Esophagus (tissue), 2 donors: Measurements from ENCODE around the gene PRSS57. TPM values are rescaled to one million over a fixed set of nuclear protein-coding genes. Genes with fewer than 3 reads are reported as not detected.

ENCODE experiments used
- H3K27ac ChIP-seq, 2 donors: one replicate each; pipeline ENCODE4 v1.5.1; 2013; ENCODE audit warnings: low read depth in 2 of 2, mild to moderate bottlenecking in 2 of 2, inconsistent platforms in 1 of 2, low read length in 1 of 2, moderate library complexity in 1 of 2
- H3K27me3 ChIP-seq, 2 donors: one replicate each; pipeline ENCODE4 v1.6.1; 2013; ENCODE audit warnings: low read length in 2 of 2, control low read depth in 1 of 2, mild to moderate bottlenecking in 1 of 2; ENCODE audit not compliant: insufficient read depth in 2 of 2, control insufficient read depth in 1 of 2
- H3K36me3 ChIP-seq, 2 donors: one replicate each; pipeline ENCODE4 v1.6.1; 2013; ENCODE audit warnings: low read length in 1 of 2; ENCODE audit not compliant: control insufficient read depth in 2 of 2, insufficient read depth in 2 of 2
- H3K4me1 ChIP-seq, 2 donors: one replicate each; pipeline ENCODE4 v1.6.1; 2013; ENCODE audit warnings: low read length in 1 of 2; ENCODE audit not compliant: control insufficient read depth in 2 of 2, insufficient read depth in 2 of 2
- H3K4me3 ChIP-seq, 2 donors: one replicate each; pipeline ENCODE4 v1.5.1; 2013; ENCODE audit warnings: low read length in 2 of 2, mild to moderate bottlenecking in 2 of 2, low read depth in 1 of 2, moderate library complexity in 1 of 2
- H3K9me3 ChIP-seq, 2 donors: one replicate each; pipeline ENCODE4 v1.6.1; 2013; ENCODE audit warnings: mild to moderate bottlenecking in 2 of 2, low read depth in 1 of 2, low read length in 1 of 2, moderate library complexity in 1 of 2; ENCODE audit not compliant: control insufficient read depth in 2 of 2, insufficient read depth in 1 of 2
- WGBS, 2 donors: extraction: QIAGEN DNeasy Blood & Tissue Kit; methylation state at CpG; one replicate each; pipeline ENCODE4 v1.1.7; 2013; 5-methylcytosine and 5-hydroxymethylcytosine counted together
- polyA plus RNA-seq, 2 donors: library from polyadenylated mRNA; stranded (reverse); fragments of 200-250 nt; gene quantifications; one replicate each; pipeline ENCODE4 v1.2.3, GENCODE V29; 2013
- donor health status: healthy with polysubstance abuse.
- donor health status: Bipolar disorder and iron deficiency.

PRSS57 gene
- polyA plus RNA-seq, 2 donors: not detected

DNA sequence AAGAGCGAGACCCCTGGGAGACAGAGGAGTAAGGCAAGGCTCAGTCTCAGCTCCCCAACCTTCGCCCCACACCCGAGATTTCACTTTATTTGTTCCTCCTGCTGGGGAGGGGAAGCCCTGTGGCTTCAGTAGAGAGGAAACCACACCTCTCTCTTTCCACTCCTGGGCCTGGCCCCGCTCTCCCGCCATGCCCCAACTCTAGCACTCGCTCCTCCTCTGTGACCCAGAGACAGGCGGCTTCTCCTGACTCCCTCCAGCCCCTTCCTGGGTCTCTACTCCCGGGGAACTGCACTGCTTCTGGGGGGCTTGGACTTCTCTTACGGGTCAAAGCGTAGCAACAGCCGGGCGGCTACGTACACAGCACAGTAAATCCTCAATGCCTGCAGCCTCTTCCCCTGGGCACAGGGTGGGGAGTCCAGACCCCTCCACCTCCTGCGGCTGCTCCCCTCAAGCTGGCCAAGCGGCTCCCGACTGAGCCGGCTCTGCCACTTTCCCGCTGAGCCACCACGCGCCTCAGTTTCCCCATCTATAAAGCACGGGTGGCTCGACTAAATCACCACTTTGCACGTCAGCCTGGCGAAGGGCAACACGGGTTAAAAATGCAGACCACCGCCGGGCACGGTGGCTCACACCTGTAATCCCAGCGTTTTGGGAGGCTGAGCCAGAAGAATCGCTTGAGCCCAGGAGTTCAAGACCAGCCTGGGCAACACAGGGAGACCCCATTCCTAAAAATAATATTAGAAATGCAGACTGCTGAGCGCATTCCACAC lies 33.6 kb downstream of the PRSS57 start:
- Histone ChIP-seq H3K36me3 (peaks cover 0 to 11% of the 10 kb centered on the region in 2 donors), H3K4me3 (peak overlapping the region; percentile 98), H3K4me1 (peaks cover 25 to 49% of the 10 kb centered on the region in 2 donors), H3K9me3 (no peaks in the 10 kb centered on the region), H3K27me3 (no peaks in the 10 kb centered on the region), H3K27ac (peak overlapping the region; percentile 85 to 97)
- WGBS, 2 donors: 8 to 10% methylated on average over 31 of the region's 31 CpGs

DNA sequence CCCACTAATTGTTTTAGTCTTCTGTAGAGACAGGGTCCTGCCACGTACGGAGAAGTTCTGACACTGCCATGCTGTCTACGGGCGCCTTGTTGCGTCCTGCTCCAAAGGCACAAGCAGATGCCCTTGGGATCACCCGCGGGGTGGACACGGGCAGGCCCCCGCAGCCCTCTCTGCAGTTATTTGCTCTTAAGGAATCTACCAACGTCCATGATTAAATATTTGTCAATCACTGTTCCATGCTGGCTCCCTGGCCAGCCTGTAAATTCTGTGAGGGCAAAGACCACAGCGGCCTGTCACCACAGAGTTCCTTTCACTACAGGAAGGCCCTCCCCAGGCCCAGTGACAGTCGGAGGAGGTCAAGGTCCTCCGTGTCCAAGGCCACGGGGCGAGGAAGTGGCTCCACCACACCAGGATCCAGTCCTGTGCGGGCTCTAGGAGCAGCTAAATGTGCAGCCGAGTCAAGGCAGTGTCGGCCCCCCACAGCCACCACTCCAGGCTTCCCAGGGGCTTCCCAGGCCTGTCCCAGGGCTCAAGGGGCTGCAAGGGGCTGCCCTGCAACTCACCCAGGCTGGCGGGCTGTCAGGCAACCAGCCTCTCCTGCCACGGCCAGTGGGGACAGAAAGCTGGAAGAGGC lies 34.3 kb downstream of the PRSS57 start:
- Histone ChIP-seq H3K9me3 (no peaks in the 10 kb centered on the region), H3K4me3 (peak overlapping the region; percentile 98), H3K27ac (peak overlapping the region; percentile 85 to 97), H3K4me1 (peaks cover 25 to 49% of the 10 kb centered on the region in 2 donors), H3K36me3 (peaks cover 0 to 11% of the 10 kb centered on the region in 2 donors), H3K27me3 (no peaks in the 10 kb centered on the region)
- WGBS, 2 donors: 21 to 22% methylated on average over 20 of the region's 20 CpGs

DNA sequence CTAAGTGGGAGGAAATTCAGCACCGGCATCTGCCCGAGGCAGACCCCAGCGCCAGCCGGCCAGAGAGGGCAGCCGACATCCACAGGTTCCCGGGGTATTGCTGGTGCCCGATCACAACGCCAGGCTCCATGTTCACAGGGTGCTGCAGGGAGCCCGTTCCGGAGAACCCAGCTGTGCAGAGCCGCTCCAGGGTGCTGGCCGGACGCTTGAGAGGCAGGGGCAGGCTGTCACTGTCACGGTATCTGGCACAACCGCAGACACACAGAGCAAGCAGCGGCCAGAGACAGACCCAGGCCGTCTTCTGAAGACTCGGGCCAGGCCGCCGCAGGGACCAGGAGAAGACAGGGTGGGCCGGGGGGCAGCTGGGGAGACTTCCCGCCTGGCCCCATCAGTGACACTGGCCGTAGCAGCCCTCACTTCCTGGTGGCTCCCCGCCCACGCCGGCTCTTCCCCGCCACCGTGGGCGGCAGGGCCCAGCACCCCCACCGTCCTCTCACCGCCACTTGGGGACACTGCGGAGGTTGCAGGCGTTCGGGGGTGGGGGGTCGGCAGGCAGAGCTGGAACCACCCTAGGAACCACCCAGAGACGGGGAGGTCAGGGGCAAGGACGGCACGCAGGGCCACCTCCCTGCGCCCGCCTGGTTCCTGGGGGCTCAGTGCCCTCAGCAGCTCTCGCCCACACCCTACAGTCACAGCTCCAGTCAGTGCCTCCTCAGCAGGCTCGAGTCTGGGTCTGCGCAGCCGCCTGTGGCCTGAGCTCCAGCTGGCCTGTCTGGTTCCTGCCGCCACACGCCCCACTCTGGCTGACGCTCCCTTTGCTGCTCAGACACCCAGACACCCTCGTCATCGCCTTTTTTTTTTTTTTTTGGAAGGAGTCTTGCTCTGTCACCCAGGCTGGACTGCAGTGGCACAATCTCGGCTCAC lies 36.1 kb downstream of the PRSS57 start:
- Histone ChIP-seq H3K4me1 (peaks cover 25 to 49% of the 10 kb centered on the region in 2 donors), H3K9me3 (no peaks in the 10 kb centered on the region), H3K27me3 (no peaks in the 10 kb centered on the region), H3K4me3 (peak overlapping the region; percentile 24 to 28), H3K27ac (peak overlapping the region; percentile 85 to 97), H3K36me3 (peaks cover 0 to 11% of the 10 kb centered on the region in 2 donors)
- 50 to 53% methylated on average over 49 to 50 of the region's 50 CpGs for WGBS, 2 donors

DNA sequence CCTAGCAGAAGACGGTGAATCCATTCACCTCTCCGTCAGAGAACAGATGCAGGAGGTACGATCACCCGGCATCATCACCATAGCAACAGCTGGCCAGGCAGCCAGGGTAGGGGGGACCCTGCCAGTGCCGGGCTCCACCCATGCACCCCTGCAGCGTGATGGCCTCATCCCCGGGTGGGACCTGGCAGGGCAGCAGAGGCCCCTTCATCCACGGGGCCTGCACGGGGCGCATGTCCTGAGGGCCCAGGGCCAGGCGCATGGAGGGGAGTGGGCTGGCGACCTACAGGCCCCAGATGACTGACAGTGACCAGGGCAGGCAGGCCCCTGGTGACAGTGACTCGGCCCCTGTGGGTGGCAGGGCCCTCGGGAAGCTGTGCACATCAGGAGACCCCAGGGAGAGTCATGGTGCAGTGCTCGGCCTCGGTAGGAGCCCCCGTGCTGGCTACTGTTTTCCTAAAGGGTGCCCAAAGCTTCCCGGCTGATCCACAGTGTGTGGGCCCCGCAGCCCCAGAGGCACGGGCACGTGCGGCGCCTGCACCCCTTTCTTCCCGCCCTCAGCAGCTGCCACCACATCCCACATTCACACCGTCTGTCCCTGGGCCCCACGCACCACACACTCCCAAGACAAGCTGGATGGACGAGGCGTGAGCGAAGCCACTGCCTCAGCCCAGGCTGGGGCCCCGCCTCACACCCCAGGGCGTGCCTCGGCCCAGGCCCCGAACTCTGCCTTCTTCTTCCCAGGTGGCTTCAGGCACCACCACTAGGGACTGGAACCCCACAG lies 37.0 kb downstream of the PRSS57 start:
- Histone ChIP-seq H3K36me3 (peaks cover 0 to 19% of the 10 kb centered on the region in 2 donors), H3K9me3 (no peaks in the 10 kb centered on the region), H3K27me3 (no peaks in the 10 kb centered on the region), H3K27ac (peak overlapping the region; percentile 85 to 96), H3K4me3 (peak overlapping the region in 1 of 2 donors; percentile 12), H3K4me1 (peaks cover 22 to 48% of the 10 kb centered on the region in 2 donors)
- WGBS, 2 donors: 65 to 72% methylated on average over 33 of the region's 33 CpGs

DNA sequence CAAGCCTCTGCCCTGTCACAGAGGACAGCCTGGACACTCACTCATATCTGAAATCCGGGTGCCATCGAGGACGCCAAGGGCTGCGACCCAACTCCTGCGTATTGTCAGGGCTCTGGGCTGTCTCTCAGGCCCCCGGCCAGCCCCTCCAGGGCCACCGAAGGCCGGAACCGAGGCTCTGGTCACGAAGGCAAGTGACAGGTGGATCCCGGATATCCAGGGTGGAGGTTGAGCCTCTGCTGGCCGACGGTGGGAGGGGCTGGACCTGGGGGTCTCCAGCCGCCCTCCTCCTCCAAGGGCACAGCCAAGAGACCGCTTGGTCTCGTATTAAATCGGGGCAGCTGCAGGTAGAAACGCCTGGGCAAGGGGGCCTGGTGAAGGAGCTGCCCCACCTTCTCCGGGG lies 37.6 kb downstream of the PRSS57 start:
- peaks cover 0 to 26% of the 10 kb centered on the region in 2 donors for H3K36me3 ChIP-seq
- no peak overlapping the region for H3K27ac ChIP-seq
- peaks cover 22 to 48% of the 10 kb centered on the region in 2 donors for H3K4me1 ChIP-seq
- H3K27me3 ChIP-seq: no peaks in the 10 kb centered on the region
- H3K9me3 ChIP-seq: no peaks in the 10 kb centered on the region
- no peak overlapping the region for H3K4me3 ChIP-seq
- WGBS, 2 donors: 84 to 85% methylated on average over 19 of the region's 19 CpGs

DNA sequence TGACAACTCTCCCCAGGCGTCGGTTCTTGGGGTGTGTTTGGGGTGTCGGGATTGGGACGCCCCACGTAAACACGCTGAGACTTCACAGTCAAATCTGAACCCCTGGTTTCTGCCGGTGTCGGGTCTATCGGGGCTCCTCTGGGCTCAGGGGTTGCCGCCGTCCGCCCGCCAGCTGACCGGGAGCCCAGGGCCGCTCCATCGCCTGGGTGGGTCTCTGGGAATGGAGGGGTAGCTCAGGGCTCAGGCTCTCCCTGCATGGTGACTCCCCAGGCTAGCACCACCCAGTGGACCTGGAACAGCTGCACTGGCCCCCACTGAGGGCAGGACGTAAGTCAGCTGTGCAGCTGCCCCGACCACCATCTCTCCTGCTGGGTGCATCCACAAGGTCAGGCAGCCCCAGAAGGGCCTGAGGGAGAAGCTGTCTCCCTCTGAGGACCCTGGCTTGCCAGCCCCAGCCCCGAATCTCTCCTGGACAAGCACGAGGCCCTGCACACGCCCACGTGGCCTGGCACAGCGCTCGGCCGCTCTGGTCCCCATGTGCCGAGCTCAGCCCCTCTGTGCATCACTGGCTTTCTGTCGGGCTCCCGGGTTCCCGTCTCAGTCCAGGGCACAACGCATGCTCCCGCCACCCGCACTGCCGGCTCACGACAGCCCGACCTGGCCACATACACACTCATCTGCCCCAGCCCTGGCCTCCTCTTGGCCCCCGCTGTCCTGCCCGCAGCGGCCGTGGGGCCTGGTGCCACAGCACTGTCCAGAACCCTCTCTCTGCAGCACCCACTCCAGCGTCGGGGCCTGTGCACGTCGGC lies 38.3 kb downstream of the PRSS57 start:
- H3K36me3 ChIP-seq: peaks cover 0 to 32% of the 10 kb centered on the region in 2 donors
- H3K27me3 ChIP-seq: no peaks in the 10 kb centered on the region
- 86 to 87% methylated on average over 41 to 43 of the region's 43 CpGs for WGBS, 2 donors
- H3K27ac ChIP-seq: no peak overlapping the region
- H3K4me3 ChIP-seq: no peak overlapping the region
- H3K9me3 ChIP-seq: no peaks in the 10 kb centered on the region
- H3K4me1 ChIP-seq: peaks cover 22 to 47% of the 10 kb centered on the region in 2 donors

DNA sequence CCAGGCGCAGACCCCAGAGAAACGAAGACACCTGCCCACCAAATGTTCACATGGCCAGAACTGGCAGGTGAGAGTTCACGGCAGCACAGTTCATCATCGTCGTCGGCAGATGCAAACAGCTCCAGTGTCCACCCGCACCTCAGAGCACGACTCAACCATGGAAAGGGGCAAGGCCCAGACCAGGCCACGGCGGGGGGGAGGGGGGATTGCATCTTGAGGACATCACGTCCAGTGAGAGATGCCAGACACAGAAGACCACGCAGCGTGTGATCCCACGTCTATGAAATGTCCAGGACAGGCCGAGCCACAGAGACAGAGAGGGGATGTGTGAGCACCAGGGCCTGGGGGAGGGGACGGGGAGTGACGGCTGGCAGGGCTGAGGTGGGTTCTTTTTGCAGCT lies 39.6 kb downstream of the PRSS57 start:
- Histone ChIP-seq H3K4me3 (no peak overlapping the region), H3K27ac (no peak overlapping the region), H3K4me1 (peaks cover 16 to 35% of the 10 kb centered on the region in 2 donors), H3K36me3 (peaks cover 0 to 45% of the 10 kb centered on the region in 2 donors), H3K27me3 (no peaks in the 10 kb centered on the region), H3K9me3 (no peaks in the 10 kb centered on the region)
- WGBS, 2 donors: 75 to 80% methylated on average over 17 of the region's 17 CpGs

DNA sequence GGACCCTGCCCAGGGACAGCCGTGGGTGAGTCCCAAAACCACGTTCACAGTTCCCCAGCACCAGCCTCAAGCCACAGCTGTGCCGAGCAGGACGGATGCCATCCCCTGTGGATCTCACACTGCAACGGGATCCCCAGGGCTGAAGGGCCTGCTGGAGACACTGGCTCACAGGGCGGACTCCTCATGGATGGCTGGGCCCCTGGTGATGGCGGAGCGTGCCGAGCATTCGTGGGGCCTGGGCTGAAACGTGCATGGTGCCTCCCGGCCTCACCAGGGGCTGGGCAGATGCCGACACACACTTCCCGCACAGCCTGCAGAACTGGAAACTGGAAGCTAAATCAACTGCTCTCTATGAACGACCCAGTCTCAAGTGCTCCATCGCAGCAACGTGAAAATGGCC lies 41.8 kb downstream of the PRSS57 start:
- 86 to 87% methylated on average over 17 of the region's 17 CpGs for WGBS, 2 donors
- peaks cover 7 to 59% of the 10 kb centered on the region in 2 donors for H3K36me3 ChIP-seq
- no peak overlapping the region for H3K27ac ChIP-seq
- peaks cover 6 to 13% of the 10 kb centered on the region in 2 donors for H3K4me1 ChIP-seq
- no peak overlapping the region for H3K4me3 ChIP-seq
- no peaks in the 10 kb centered on the region for H3K9me3 ChIP-seq
- no peaks in the 10 kb centered on the region for H3K27me3 ChIP-seq
